Mucosa of descending colon (tissue), 3 donors: ENCODE data around the gene ATP8A1. TPM values are rescaled to one million over a fixed set of nuclear protein-coding genes. Genes with fewer than 3 reads are reported as not detected.
"Not testable (repeated sequence)": the region's sequence is repeated elsewhere in the genome, so short reads cannot be mapped to it uniquely, and the experiment has no call there.

Experiments used
- ATAC-seq: fragments of 200-7000 bp; cut with Tn5 transposase; one replicate; pipeline ENCODE4 v1.9.1; 2020; ENCODE audit warnings: mild to moderate bottlenecking, moderate library complexity
- DNase-seq, 3 donors: peaks; one replicate each; pipeline ENCODE4 v3.0.0-alpha.2; 2020
- H3K36me3 ChIP-seq: fragments of 200-600 bp; one replicate; pipeline ENCODE4 v1.8.0; 2021; ENCODE audit warnings: low read depth, mild to moderate bottlenecking
- H3K4me1 ChIP-seq: fragments of 200-600 bp; one replicate; pipeline ENCODE4 v1.8.0; 2021; ENCODE audit warnings: low read depth, mild to moderate bottlenecking
- H3K4me3 ChIP-seq: fragments of 200-600 bp; one replicate; pipeline ENCODE4 v1.8.0; 2021; ENCODE audit warnings: mild to moderate bottlenecking
- H3K9me3 ChIP-seq: fragments of 200-600 bp; one replicate; pipeline ENCODE4 v1.8.0; 2021; ENCODE audit warnings: mild to moderate bottlenecking
- intact Hi-C, 2 donors: fragments of 100-400 bp; cut with DNase I in 1 of 2; cut with micrococcal nuclease in 1 of 2; formaldehyde crosslinking; loops; one replicate each; pipeline versions ENCODE4 v1.11.0 to v1.11.1; 2022; cut with DNase I, micrococcal nuclease
- total RNA-seq, 3 donors: library from RNA; stranded (reverse); fragmentation: NEBNext Ultra II Directional in 2 of 3; extraction: Animal tissue kit (Norgen Biotek cat#: 25700) in 2 of 3; gene quantifications; one replicate each; pipeline versions ENCODE4 v1.2.1 to v1.2.4, GENCODE V29; 2021 to 2023
- TF ChIP-seq, protein P1 (sequence below): fragments of 200-600 bp; IDR thresholded peaks from one replicate; pipeline ENCODE4 v1.8.0; 2022; ENCODE audit warnings: antibody characterized with exemption, mild to moderate bottlenecking
- donor health status: DM: no; HTN: no; CAD: no; lungs with moderate emphysema.
- donor health status: DM: no; HTN: no; CAD: no.
- donor health status: DM: no; HTN: yes; CAD: no.

The ATP8A1 gene
- total RNA-seq, 3 donors from 2014 or later = 40.3 to 92.0 (median 41.1) TPM

DNA sequence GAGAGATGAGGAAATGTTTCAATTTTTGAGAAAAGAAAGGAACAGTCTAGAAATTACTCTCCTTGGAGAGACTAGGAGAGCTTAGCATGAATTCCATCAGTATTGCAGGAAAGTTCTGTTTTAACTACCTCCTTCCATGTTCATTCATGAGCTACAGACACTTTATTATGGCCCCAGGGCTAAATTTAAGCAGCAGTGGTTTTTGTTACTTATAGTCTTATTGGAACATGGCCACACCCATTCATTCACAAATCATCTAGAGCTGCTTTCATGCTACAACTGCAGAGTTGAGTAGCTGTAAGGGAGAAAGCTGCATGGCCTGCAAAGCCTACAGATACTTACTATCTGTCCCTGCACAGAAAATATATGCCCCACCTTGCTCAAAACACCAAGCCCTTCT is 178.0 kb downstream of the ATP8A1 start:
- DNase-seq = no peak
- Histone ChIP-seq H3K9me3 (no peaks in the 10 kb centered on the region), H3K4me3 (no peak overlapping the region), H3K36me3 (no peaks in the 10 kb centered on the region), H3K4me1 (no peaks in the 10 kb centered on the region)
- no peak for ATAC-seq
- TF ChIP-seq, protein P1, sequence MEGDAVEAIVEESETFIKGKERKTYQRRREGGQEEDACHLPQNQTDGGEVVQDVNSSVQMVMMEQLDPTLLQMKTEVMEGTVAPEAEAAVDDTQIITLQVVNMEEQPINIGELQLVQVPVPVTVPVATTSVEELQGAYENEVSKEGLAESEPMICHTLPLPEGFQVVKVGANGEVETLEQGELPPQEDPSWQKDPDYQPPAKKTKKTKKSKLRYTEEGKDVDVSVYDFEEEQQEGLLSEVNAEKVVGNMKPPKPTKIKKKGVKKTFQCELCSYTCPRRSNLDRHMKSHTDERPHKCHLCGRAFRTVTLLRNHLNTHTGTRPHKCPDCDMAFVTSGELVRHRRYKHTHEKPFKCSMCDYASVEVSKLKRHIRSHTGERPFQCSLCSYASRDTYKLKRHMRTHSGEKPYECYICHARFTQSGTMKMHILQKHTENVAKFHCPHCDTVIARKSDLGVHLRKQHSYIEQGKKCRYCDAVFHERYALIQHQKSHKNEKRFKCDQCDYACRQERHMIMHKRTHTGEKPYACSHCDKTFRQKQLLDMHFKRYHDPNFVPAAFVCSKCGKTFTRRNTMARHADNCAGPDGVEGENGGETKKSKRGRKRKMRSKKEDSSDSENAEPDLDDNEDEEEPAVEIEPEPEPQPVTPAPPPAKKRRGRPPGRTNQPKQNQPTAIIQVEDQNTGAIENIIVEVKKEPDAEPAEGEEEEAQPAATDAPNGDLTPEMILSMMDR = no peak
- intact Hi-C loops = no loop called here

DNA sequence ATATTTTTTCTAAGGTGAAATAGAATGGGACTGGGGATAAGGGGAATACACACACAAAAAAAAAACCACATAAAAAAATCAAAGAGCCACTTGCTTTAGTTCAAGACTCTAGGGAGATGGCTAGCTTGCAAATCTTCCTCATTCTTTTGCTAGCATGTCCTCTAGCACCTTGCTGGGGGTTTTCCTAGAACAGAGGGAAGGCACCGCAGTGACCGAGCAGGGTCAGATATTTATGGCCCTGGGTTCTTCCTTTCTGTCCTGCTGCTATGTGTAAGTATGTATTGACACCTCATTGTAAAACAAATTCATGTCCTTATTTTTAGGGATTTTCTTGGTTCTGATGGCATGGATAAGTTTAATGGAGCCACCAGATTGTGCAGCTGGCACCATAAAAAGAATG is 178.4 kb downstream of the ATP8A1 start:
- DNase-seq (no peak), ATAC-seq (no peak)
- Histone ChIP-seq H3K4me3 (no peak overlapping the region), H3K4me1 (no peaks in the 10 kb centered on the region), H3K36me3 (no peaks in the 10 kb centered on the region), H3K9me3 (no peaks in the 10 kb centered on the region)
- TF ChIP-seq, protein P1 = no peak
- intact Hi-C loops = no loop called here

DNA sequence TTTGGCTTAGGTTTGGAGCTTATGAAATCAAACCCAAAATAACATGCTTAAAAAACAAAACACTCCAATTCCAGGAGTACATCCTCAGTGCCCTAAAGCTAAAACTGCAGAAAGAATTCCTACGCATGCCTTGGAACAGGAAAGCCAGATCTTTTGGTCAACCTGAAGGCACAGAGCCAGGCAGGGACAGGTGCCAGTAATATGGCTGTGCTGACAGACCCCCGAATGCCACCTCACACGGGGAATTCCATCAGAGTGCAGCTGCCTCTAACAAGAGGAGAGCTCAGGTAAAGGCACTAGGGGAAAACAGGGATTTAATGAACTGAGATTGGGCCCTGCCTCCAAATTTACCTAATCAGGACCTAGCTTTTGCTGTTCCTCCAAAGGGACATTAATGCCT is 182.5 kb downstream of the ATP8A1 start:
- Histone ChIP-seq H3K4me3 (no peak overlapping the region), H3K36me3 (no peaks in the 10 kb centered on the region), H3K9me3 (no peaks in the 10 kb centered on the region), H3K4me1 (no peaks in the 10 kb centered on the region)
- DNase-seq = no peak
- no peak for ATAC-seq
- TF ChIP-seq, protein P1 = no peak
- intact Hi-C loops = no loop called here

DNA sequence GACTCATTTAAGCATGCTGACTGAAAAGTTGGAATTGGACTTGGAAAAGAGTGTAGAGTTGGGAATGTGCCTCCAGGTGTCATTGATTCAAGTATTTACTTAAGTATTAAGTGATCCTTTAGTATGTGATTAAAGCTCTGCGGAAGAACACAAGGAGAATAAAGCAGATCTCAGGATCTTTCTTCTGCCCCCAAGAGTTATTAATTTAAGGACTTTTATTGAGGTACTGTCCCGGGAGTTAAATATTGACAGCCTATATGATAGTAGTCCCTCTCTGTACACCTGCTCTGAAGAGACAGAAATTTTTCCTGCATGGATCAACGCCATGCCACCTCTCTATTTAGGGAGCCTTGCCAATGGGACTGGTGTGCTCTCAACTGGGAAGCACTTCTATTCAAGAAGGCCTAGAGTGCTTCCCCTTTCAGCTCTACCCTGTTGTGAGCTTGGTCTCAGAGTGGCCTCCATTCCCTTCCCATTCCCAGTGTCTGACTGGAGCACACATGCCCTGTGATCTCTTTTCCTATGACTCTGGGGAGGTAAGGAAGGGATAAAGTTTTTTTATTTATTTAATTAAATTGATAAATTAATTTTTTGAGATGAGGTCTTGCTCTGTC is 183.7 kb downstream of the ATP8A1 start:
- Histone ChIP-seq H3K4me1 (no peaks in the 10 kb centered on the region), H3K4me3 (no peak overlapping the region), H3K9me3 (no peaks in the 10 kb centered on the region), H3K36me3 (no peaks in the 10 kb centered on the region)
- intact Hi-C loops = no loop called here
- TF ChIP-seq, protein P1 = no peak
- DNase-seq (no peak), ATAC-seq (no peak)

DNA sequence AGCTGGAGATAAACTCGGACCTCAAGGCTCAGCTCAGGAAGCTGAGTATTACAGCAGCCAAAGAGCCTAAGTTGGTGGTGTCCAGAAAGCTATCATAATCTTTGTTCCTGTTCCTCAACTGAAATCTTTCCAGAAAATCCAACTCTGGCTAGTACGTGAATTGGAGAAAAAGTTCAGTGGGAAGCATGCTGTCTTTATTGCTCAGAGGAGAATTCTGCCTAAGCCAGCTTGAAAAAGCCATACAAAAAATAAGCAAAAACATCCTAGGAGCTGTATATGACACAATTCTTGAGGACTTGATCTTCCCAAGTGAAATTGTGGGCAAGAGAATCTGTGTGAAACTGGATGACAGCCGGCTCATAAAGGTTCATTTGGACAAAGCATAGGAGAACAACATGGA is 185.0 kb downstream of the ATP8A1 start:
- DNase-seq (no peak), ATAC-seq (no peak)
- H3K9me3 ChIP-seq = no peaks in the 10 kb centered on the region
- no peak overlapping the region for H3K4me3 ChIP-seq
- no peaks in the 10 kb centered on the region for H3K4me1 ChIP-seq
- no peaks in the 10 kb centered on the region for H3K36me3 ChIP-seq
- TF ChIP-seq, protein P1 = no peak
- intact Hi-C loops = no loop called here

DNA sequence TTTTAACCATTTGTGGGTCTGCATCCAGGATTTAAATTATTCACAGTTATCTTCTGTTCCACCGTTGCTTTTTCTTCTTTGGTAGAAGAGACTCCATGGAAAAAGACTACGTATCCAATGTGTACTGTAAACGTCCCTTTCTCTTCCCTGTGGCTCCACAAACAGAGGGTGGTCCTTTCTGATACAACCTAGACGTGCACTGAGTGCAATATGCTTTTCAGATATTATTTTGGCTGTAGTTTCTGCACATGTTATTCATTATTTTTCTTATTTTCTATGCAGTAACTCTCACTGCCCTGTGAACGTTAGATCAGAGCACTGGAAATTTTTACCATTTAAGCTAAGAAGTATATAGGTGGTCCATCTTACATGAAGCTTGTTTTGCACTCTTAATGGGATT is 186.9 kb downstream of the ATP8A1 start:
- TF ChIP-seq, protein P1 = no peak
- DNase-seq = no peak
- H3K4me3 ChIP-seq = no peak overlapping the region
- intact Hi-C loops = no loop called here
- no peaks in the 10 kb centered on the region for H3K36me3 ChIP-seq
- no peak for ATAC-seq
- no peaks in the 10 kb centered on the region for H3K9me3 ChIP-seq
- no peaks in the 10 kb centered on the region for H3K4me1 ChIP-seq

DNA sequence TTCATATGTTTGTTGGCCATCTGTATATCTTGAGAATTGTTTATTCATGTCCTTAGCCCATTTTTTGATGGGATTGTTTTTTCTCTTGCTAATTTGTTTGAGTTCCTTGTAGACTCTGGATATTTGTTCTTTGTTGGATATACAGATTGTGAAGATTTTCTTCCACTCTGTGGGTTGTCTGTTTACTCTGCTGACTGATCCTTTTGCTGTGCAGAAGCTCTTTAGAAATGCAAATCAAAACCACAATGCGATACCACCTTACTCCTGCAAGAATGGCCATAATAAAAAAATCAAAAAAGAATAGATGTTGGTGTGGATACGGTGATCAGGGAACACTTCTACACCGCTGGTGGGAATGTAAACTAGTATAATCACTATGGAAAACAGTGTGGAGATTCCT is 189.1 kb downstream of the ATP8A1 start:
- H3K4me1 ChIP-seq, DNase-seq, ATAC-seq, H3K9me3 ChIP-seq, H3K36me3 ChIP-seq, H3K4me3 ChIP-seq, intact Hi-C loops: not testable (repeated sequence)
